ENCODE results near the gene NXT1.
A peak's percentile ranks its signal among the peaks of the same experiment; 100 is the strongest.

The NXT1 gene

DNA sequence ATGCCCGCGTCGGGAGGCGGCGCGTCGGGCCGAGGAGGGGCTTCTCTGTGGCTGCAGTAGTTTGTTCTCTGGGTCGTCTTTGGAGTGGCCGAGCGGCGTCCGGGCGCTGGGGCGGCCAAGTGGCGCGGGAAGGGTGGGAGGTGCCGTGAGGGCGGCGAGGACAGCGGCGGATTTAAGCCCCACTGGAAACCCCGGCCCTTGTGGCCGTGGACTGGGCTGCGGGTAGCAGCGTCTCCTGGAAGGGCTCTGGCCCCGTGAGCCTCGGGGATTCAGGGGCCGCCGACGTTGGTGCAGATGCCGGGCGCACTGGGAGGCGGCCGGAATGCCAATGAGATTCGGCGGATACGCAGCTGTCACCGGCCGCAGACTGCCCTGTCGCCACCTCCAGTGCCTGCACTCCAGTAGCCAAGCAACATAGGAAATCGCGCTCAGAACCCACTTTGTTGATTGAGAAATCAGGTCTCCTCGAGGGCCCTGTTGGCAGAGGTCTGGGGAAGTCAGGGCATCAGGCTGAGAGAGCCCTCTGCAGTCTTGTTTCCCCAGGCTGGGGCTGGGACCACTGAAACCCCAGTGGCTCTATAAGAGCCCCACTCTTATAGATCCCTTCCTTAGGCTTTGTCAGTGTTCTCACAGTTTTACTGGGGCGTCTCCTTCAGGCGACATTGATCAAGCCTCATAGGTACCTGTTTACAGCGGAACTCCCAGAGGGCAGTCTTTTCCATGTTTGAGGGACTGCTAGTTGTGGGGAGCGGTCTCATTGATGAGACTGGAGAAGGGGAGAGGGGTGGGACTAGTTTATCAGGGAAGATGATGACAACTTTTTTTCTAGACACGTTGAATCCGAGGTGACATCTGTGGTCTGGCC, 12.0 kb downstream of the NXT1 start:
- peaks cover 61% of the 10 kb centered on the region for H3K36me3 Mint-ChIP-seq
- H3K4me1 Mint-ChIP-seq, result peaks cover 50% of the 10 kb centered on the region
- DNase-seq (ENCODE audit: low spot score in 2 of 2), result no peak

DNA sequence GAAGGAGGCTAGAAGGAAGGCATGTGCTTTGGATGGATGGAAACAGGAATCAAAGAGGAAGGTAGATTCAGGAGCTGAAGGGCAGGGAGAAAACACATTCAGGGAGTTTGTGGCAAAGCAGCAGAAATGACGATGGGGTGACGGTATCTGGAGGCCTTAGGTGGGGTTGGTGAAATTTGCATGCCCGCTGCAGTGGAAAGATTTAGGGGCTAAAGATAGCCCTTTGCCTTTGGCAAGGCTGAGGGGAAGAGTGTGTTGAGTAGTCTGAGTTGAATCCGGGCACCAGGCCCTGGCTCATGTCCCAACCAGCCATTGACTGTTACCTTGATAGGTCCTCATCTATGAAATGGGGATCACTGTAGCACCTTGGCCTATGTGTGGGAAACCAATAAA, 12.7 kb downstream of the NXT1 start:
- DNase-seq (ENCODE audit: low spot score in 2 of 2), result no peak
- no peak for ATAC-seq
- peaks cover 61% of the 10 kb centered on the region for H3K36me3 Mint-ChIP-seq
- H3K27ac Mint-ChIP-seq, result peak overlapping the region; percentile 93
- H3K4me1 Mint-ChIP-seq, result peaks cover 51% of the 10 kb centered on the region
- no peaks in the 10 kb centered on the region for H3K9me3 Mint-ChIP-seq
- H3K4me3 Mint-ChIP-seq, result peak overlapping the region; percentile 89

More for the DNA sequence above, 12.0 kb downstream of the NXT1 start:
- Mint-ChIP-seq H3K9me3 (no peaks in the 10 kb centered on the region), H3K4me3 (peak overlapping the region; percentile 89), H3K27ac (peak overlapping the region; percentile 93)
- ATAC-seq, result no peak

- ATAC-seq, result no peak
- peak overlapping the region; percentile 43 for H3K4me3 Mint-ChIP-seq
- no peak for DNase-seq (ENCODE audit: low spot score in 2 of 2)
- H3K9me3 Mint-ChIP-seq, result no peaks in the 10 kb centered on the region
- H3K4me1 Mint-ChIP-seq, result peaks cover 46% of the 10 kb centered on the region
- H3K27ac Mint-ChIP-seq, result peak overlapping the region; percentile 89
- peaks cover 84% of the 10 kb centered on the region for H3K36me3 Mint-ChIP-seq
These were observed 15.0 kb downstream of the NXT1 start for GRCh38 chr20:23365390-23366165.

DNA sequence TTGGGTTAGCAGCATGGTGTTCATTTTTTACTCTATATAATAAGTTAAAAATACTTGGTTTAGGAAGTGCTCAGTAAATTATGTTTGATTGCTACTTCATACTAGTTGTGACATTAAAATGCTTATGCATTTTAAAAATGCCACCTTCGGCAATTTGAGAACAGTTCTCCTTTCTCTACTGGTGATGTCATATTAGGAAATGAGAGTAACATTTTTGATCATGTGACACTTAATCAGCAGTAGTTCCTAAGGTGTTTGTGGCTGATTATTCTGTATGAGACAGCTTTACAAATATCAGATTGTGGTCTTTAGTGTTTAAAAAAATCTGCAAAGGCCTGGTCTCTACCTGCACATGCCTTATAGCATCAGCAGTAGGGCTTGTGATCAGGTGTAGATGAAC, 15.8 kb downstream of the NXT1 start:
- Mint-ChIP-seq H3K36me3 (peaks cover 92% of the 10 kb centered on the region), H3K4me3 (peak overlapping the region; percentile 43), H3K9me3 (no peaks in the 10 kb centered on the region), H3K4me1 (peaks cover 46% of the 10 kb centered on the region), H3K27ac (peak overlapping the region; percentile 89)
- DNase-seq (ENCODE audit: low spot score in 2 of 2) (no peak), ATAC-seq (peak; percentile 35)

DNA sequence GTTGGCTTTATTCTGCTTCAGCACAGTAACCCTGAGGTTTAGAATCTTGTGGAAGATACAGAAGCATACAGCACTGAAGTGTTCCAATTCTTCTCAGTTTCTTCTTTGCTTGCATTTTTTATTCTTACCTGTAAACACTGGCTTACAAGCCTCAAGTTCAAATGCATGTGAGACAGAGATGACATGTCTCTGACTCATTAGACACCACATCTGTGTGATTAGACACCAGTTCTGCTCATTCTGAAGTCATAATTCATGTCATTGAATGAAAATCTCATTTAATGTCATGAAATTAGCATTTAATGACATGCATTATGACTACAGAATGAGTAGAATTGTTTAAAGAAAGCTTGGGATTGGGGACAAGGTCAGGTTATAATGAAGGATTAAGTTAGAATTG, 17.2 kb downstream of the NXT1 start:
- H3K4me1 Mint-ChIP-seq, result peaks cover 44% of the 10 kb centered on the region
- peak; percentile 84 for ATAC-seq
- peak overlapping the region; percentile 50 for H3K27ac Mint-ChIP-seq
- no peaks in the 10 kb centered on the region for H3K9me3 Mint-ChIP-seq
- peaks cover 94% of the 10 kb centered on the region for H3K36me3 Mint-ChIP-seq
- no peak for DNase-seq (ENCODE audit: low spot score in 2 of 2)
- H3K4me3 Mint-ChIP-seq, result no peak overlapping the region

DNA sequence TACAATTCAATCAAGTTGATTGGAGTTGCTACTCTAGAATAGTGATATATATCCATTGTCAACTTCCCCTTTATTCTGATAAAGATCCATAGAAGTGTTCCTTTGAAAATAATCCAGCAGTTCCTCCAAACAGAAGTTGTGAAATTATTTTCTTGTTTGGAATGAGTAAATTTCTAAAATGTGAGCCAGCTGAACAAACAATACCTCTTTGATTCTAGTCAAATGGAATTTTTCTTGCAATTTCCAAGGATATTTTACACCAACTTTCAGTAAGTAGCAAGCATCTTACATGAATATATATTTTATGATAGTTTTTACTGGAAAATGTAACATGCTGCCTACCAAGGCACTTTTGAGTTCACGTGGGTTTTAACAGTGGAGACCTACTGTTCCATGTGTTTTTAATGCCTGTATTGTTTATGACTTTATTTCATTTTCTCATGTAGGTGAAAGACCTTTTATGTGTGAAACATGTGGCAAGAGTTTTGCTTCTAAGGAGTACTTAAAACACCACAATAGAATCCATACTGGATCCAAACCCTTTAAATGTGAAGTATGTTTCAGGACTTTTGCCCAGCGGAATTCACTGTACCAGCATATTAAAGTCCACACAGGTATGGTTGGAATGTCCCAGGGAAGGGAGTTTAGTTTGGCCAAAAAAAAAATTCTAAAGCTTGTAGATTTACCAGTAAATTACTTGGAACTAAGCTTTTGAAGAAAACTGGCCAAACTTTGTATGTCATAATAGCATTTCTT, 17.9 kb downstream of the NXT1 start:
- Mint-ChIP-seq H3K4me3 (no peak overlapping the region), H3K36me3 (peaks cover 96% of the 10 kb centered on the region), H3K4me1 (peaks cover 36% of the 10 kb centered on the region), H3K27ac (peak overlapping the region; percentile 50), H3K9me3 (no peaks in the 10 kb centered on the region)
- ATAC-seq (no peak), DNase-seq (ENCODE audit: low spot score in 2 of 2) (no peak)

DNA sequence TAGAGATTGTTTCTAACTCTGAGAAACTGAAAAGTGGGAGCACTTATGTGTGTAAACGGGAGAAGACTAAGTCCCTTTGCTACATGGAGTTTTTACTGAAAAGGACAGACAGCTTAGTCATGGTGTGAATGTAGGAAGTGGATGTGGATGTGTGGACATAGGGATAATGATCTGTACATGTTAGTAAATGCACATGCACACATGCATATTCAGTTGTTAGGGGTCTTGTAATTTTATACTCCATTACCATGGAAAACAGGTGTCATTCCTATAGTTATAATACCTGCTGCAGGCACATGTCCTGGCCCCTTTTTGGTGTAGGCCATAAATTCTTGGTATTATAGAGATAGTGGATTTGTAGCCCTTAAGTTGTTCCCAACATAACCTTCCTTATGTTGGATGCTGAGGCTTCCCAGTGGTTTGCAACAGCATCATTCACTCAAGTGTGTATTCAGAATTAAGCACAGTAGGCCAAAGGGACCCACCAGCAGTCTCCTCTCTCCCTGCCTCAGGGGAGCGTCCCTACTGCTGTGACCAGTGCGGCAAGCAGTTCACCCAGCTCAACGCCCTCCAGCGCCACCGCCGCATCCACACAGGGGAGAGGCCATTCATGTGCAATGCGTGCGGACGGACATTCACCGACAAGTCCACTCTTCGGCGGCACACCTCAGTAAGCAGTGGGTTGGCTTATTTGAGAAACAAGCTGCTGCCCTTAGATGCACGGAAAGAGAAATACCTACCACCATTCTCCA, 18.7 kb downstream of the NXT1 start:
- no peak overlapping the region for H3K4me3 Mint-ChIP-seq
- ATAC-seq (no peak), DNase-seq (ENCODE audit: low spot score in 2 of 2) (peak in 1 of 2 donors; percentile 43)
- peaks cover 34% of the 10 kb centered on the region for H3K4me1 Mint-ChIP-seq
- H3K9me3 Mint-ChIP-seq, result no peaks in the 10 kb centered on the region
- no peak overlapping the region for H3K27ac Mint-ChIP-seq
- H3K36me3 Mint-ChIP-seq, result peaks cover 96% of the 10 kb centered on the region

DNA sequence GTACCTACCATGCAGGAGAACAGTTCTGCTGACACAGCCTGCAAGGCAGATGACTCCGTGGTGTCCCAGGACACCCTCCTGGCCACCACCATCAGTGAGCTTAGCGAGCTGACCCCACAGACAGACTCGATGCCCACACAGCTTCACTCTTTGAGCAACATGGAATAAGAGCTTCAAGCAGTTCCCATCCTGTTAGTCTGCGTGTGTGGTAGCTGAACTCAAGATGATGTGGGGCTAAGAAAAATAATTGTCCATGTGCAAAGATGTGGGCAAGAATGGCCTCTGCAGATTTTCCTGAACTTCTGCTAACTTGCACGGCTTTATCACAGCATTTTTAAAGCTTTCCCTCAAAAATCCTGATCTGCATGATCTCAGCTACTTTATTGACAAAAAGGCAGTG, 19.7 kb downstream of the NXT1 start:
- DNase-seq (ENCODE audit: low spot score in 2 of 2) (no peak), ATAC-seq (no peak)
- Mint-ChIP-seq H3K4me1 (peaks cover 24% of the 10 kb centered on the region), H3K4me3 (no peak overlapping the region), H3K27ac (no peak overlapping the region), H3K36me3 (peaks cover 96% of the 10 kb centered on the region), H3K9me3 (no peaks in the 10 kb centered on the region)

- DNase-seq (ENCODE audit: low spot score in 2 of 2) (no peak), ATAC-seq (no peak)
- Mint-ChIP-seq H3K4me1 (peaks cover 26% of the 10 kb centered on the region), H3K36me3 (peaks cover 98% of the 10 kb centered on the region), H3K4me3 (no peak overlapping the region), H3K27ac (no peak overlapping the region), H3K9me3 (no peaks in the 10 kb centered on the region)
These were observed 20.3 kb downstream of the NXT1 start for GRCh38 chr20:23370873-23371272.

DNA sequence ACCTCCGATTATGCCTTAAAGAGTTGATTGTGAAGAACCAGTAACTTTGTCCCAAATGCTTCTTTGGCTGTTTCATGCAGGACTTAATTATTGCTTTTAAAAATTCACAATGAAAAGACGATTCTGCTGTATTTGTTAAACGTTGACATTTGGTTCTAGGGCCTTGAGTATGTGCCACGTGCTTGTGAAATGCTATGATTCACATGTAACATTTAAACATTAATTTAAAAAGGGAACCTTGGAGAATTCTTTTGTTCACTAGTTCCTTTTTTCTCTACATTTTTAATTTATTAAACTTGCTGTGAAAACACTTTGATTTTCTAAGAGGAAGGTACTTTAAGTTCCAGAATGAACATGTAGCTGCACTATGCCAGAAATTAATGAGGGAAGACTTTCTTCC, 20.9 kb downstream of the NXT1 start:
- no peak for DNase-seq (ENCODE audit: low spot score in 2 of 2)
- Mint-ChIP-seq H3K36me3 (peaks cover 98% of the 10 kb centered on the region), H3K4me3 (no peak overlapping the region), H3K27ac (no peak overlapping the region), H3K4me1 (peaks cover 22% of the 10 kb centered on the region), H3K9me3 (no peaks in the 10 kb centered on the region)
- no peak for ATAC-seq

DNA sequence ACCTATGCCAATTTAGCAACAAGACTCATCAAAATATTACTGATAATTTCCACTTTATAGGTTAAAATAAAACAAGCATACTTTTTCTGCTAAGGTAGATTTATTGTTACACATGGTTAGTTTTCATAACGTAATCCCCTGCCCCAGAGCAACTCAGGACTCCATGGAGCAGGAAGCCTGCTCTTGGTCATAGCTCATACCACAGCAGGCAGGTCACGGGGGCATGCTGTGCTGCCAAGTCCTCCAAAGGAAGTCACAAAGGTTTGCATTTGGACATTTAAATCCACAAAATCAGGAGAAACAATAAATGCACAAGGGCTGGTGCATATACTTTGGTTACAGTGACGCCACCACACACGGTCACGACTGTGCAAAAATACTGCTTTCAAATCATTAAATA, 23.9 kb downstream of the NXT1 start:
- no peak for DNase-seq (ENCODE audit: low spot score in 2 of 2)
- H3K36me3 Mint-ChIP-seq, result peaks cover 100% of the 10 kb centered on the region
- H3K9me3 Mint-ChIP-seq, result no peaks in the 10 kb centered on the region
- H3K4me1 Mint-ChIP-seq, result peaks cover 7% of the 10 kb centered on the region
- ATAC-seq, result no peak
- no peak overlapping the region for H3K27ac Mint-ChIP-seq
- H3K4me3 Mint-ChIP-seq, result no peak overlapping the region

DNA sequence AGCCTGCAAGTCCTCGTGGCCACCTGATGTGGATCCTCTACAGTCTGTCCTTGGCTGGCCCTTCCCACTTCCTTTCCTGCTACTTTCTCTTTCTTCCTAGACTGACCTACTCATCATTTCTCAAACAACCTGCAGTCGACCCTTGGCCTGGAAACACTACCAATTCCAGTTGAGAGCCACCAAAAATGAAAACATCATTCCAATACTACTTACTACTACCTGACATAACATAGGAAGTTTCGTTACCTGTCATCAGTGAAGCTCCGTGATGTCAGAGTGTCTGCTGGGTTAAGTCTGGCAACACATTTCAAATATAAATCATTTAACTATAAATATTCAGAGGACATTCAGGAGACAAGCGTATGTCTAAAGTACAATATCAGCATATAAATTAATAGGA, 25.2 kb downstream of the NXT1 start:
- Mint-ChIP-seq H3K36me3 (peaks cover 100% of the 10 kb centered on the region), H3K4me3 (no peak overlapping the region), H3K27ac (peak overlapping the region; percentile 13), H3K4me1 (peaks cover 7% of the 10 kb centered on the region), H3K9me3 (no peaks in the 10 kb centered on the region)
- DNase-seq (ENCODE audit: low spot score in 2 of 2) (peak in 1 of 2 donors; percentile 38), ATAC-seq (peak; percentile 26)

DNA sequence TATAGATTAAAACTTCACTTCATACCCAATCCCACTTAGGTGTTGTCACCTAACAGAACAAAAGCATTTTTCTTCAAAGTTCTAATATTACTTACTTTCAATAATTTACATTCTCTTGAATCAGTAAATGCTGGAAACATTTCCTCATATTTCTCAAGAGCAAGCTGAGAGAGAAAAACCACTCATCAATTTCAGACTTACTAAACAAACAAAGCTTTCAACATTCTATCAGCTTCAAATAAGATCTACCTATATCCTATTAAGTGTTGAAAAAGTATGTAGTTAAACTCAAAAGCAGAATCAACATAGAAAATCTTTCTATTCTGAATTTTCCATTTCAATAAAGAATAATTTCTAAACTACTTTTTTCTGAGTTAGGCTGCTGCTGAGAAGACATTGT, 29.2 kb downstream of the NXT1 start:
- ATAC-seq (no peak), DNase-seq (ENCODE audit: low spot score in 2 of 2) (no peak)
- peaks cover 16% of the 10 kb centered on the region for H3K4me1 Mint-ChIP-seq
- H3K27ac Mint-ChIP-seq, result no peak overlapping the region
- H3K4me3 Mint-ChIP-seq, result no peak overlapping the region
- H3K36me3 Mint-ChIP-seq, result peaks cover 93% of the 10 kb centered on the region
- no peaks in the 10 kb centered on the region for H3K9me3 Mint-ChIP-seq

GRCh38 chr20:23381876-23382275, 31.3 kb downstream of the NXT1 start:
- no peaks in the 10 kb centered on the region for H3K9me3 Mint-ChIP-seq
- H3K27ac Mint-ChIP-seq, result peak overlapping the region; percentile 10
- peaks cover 84% of the 10 kb centered on the region for H3K36me3 Mint-ChIP-seq
- ATAC-seq (no peak), DNase-seq (ENCODE audit: low spot score in 2 of 2) (no peak)
- peaks cover 23% of the 10 kb centered on the region for H3K4me1 Mint-ChIP-seq
- H3K4me3 Mint-ChIP-seq, result no peak overlapping the region
